ENCODE results near the gene NUP188. TPM values are rescaled to one million over a fixed set of nuclear protein-coding genes. Genes with fewer than 3 reads are reported as not detected.

The NUP188 gene
- total RNA-seq, 1 experiment from 2014 or later: 52.0 TPM

DNA sequence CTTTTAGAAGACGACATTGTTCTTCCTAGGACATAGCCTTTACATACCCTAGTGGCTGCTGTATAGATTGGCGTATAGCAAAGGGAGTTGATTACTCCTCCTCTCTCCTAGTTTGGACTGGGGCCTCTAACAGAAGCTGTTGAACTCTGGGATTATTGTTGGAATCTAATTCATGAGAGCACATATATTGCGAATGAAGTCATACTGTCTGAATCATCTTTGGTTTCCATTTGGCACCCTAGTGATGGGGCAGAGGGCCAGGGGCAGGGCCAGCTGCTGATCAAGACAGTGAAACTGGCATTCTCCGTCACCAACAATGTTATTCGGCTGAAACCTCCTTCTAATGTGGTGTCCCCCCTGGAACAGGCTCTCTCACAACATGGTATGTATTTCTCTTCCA is 40.3 kb downstream of the NUP188 start:
- Histone ChIP-seq H3K4me2 (ENCODE audit: low read length) (no peak overlapping the region), H3F3A (ENCODE audit: low read length, unreplicated experiment) (no peaks in the 10 kb centered on the region), H3K9me3 (ENCODE audit: low read length) (no peaks in the 10 kb centered on the region), H3K27ac (ENCODE audit: low read length) (no peak overlapping the region), H3K4me1 (ENCODE audit: insufficient read depth, low read length) (peaks cover 7% of the 10 kb centered on the region; the same call in 1 of the 2 replicates), H3K9me2 (replicated peaks; ENCODE audit: low read length) (no peaks in the 10 kb centered on the region), H2AFZ (ENCODE audit: low read length) (no peak overlapping the region), H3K79me2 (ENCODE audit: low read length) (no peaks in the 10 kb centered on the region), H3K36me3 (ENCODE audit: low read depth, low read length) (peaks cover 21% of the 10 kb centered on the region), H3K27me3 (ENCODE audit: low read length) (no peaks in the 10 kb centered on the region), H3K9ac (ENCODE audit: low read length) (no peak overlapping the region), H3K4me3 (ENCODE audit: low read length) (no peak overlapping the region), H4K20me1 (ENCODE audit: low read length) (no peaks in the 10 kb centered on the region)
- intact Hi-C loops (cut with micrococcal nuclease): no loop called here
- no TSS peak for BruUV-seq (replicated peaks)
- DNase-seq (peak; percentile 53), ATAC-seq (peak; percentile 78)
- POLR2A ChIA-PET (ENCODE audit: unreplicated experiment): no interaction called here
- TF ChIP-seq, protein P1, sequence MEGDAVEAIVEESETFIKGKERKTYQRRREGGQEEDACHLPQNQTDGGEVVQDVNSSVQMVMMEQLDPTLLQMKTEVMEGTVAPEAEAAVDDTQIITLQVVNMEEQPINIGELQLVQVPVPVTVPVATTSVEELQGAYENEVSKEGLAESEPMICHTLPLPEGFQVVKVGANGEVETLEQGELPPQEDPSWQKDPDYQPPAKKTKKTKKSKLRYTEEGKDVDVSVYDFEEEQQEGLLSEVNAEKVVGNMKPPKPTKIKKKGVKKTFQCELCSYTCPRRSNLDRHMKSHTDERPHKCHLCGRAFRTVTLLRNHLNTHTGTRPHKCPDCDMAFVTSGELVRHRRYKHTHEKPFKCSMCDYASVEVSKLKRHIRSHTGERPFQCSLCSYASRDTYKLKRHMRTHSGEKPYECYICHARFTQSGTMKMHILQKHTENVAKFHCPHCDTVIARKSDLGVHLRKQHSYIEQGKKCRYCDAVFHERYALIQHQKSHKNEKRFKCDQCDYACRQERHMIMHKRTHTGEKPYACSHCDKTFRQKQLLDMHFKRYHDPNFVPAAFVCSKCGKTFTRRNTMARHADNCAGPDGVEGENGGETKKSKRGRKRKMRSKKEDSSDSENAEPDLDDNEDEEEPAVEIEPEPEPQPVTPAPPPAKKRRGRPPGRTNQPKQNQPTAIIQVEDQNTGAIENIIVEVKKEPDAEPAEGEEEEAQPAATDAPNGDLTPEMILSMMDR (conservative IDR thresholded peaks at IDR 0.05; ENCODE audit: low read depth, low read length): no peak
- TF ChIP-seq EZH2 (IDR thresholded peaks at IDR 0.05; ENCODE audit: low read length, unreplicated experiment) (no peak), EZH2phosphoT487 (IDR thresholded peaks at IDR 0.05; ENCODE audit: borderline replicate concordance, low read length) (no peak)
- CTCF ChIA-PET: interaction anchor here (0.6 kb wide), 1 partner anchor 890 kb away, joined by 4 read pairs; no protein-coding TSS in a partner anchor

DNA sequence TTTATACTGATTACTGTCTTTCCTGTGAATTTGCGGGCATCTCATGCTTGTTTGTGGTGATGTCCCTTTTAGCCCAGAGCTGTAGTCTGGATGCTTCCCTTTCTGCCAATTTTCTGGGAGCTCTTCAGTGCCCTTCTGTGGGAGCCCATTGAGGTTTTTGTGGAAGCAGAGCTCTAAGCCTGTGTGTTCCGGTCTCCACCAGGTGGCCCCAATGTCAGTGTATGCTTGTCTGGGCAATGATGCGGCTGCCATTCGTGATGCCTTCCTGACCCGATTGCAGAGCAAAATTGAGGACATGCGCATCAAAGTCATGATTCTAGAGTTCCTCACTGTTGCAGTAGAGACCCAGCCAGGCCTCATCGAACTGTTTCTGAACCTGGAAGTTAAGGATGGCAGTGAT is 45.5 kb downstream of the NUP188 start:
- peak; percentile 56 for ATAC-seq
- Histone ChIP-seq H3K9me3 (ENCODE audit: low read length) (no peaks in the 10 kb centered on the region), H3K4me3 (ENCODE audit: low read length) (no peak overlapping the region), H3K27ac (ENCODE audit: low read length) (no peak overlapping the region), H3K36me3 (ENCODE audit: low read depth, low read length) (peaks cover 25% of the 10 kb centered on the region), H3K27me3 (ENCODE audit: low read length) (no peaks in the 10 kb centered on the region), H3K4me2 (ENCODE audit: low read length) (no peak overlapping the region), H3K9ac (ENCODE audit: low read length) (no peak overlapping the region), H3F3A (ENCODE audit: low read length, unreplicated experiment) (no peaks in the 10 kb centered on the region), H3K9me2 (replicated peaks; ENCODE audit: low read length) (no peaks in the 10 kb centered on the region), H3K79me2 (ENCODE audit: low read length) (no peaks in the 10 kb centered on the region), H2AFZ (ENCODE audit: low read length) (no peak overlapping the region), H4K20me1 (ENCODE audit: low read length) (no peaks in the 10 kb centered on the region), H3K4me1 (ENCODE audit: insufficient read depth, low read length) (no peaks in the 10 kb centered on the region; the same call in 1 of the 2 replicates)
- no TSS peak for BruUV-seq (replicated peaks)
- DNase-seq: peak; percentile 12
- intact Hi-C loops (cut with micrococcal nuclease): no loop called here
- TF ChIP-seq, protein P1 (conservative IDR thresholded peaks at IDR 0.05; ENCODE audit: low read depth, low read length): peak; percentile 39
- TF ChIP-seq EZH2phosphoT487 (IDR thresholded peaks at IDR 0.05; ENCODE audit: borderline replicate concordance, low read length): no peak
- no peak for TF ChIP-seq EZH2 (IDR thresholded peaks at IDR 0.05; ENCODE audit: low read length, unreplicated experiment)
- ChIA-PET POLR2A (ENCODE audit: unreplicated experiment) (no interaction called here), CTCF (interaction anchor here (1.0 kb wide), 1 partner anchor 35 kb away, joined by 6 read pairs; the partner anchor contains the start of gene SH3GLB2)

DNA sequence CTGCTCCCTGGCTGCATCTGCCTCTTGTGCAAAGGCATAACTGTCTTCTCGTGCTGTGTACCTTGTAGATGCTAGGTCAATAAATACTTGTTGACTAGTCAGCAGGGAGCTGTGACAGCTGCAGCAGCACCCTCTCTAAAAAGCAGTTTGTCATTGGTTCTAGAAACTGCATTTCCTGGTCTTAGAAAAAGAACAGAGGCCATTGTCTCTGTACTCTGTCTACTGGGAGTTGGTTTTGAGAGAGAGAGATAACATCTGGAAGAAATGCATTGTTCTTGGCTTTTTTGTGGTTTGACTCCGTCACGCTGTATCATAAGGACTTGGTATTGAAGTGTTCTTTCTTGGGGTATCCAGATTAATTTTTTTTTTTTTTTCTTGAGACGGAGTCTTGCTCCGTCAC is 48.3 kb downstream of the NUP188 start:
- Histone ChIP-seq H3K4me1 (ENCODE audit: insufficient read depth, low read length) (no peaks in the 10 kb centered on the region), H3K27ac (ENCODE audit: low read length) (no peak overlapping the region), H3K9me3 (ENCODE audit: low read length) (no peaks in the 10 kb centered on the region), H3K36me3 (ENCODE audit: low read depth, low read length) (peaks cover 22% of the 10 kb centered on the region), H2AFZ (ENCODE audit: low read length) (no peak overlapping the region), H3F3A (ENCODE audit: low read length, unreplicated experiment) (no peaks in the 10 kb centered on the region), H4K20me1 (ENCODE audit: low read length) (no peaks in the 10 kb centered on the region), H3K4me3 (ENCODE audit: low read length) (no peak overlapping the region), H3K9me2 (replicated peaks; ENCODE audit: low read length) (no peaks in the 10 kb centered on the region), H3K9ac (ENCODE audit: low read length) (no peak overlapping the region), H3K27me3 (ENCODE audit: low read length) (no peaks in the 10 kb centered on the region), H3K79me2 (ENCODE audit: low read length) (no peaks in the 10 kb centered on the region), H3K4me2 (ENCODE audit: low read length) (no peak overlapping the region)
- intact Hi-C loops (cut with micrococcal nuclease): no loop called here
- ChIA-PET POLR2A (ENCODE audit: unreplicated experiment) (no interaction called here), CTCF (no interaction called here)
- DNase-seq (no peak), ATAC-seq (no peak)
- no TSS peak for BruUV-seq (replicated peaks)
- no peak for TF ChIP-seq EZH2phosphoT487 (IDR thresholded peaks at IDR 0.05; ENCODE audit: borderline replicate concordance, low read length)
- TF ChIP-seq, protein P1 (conservative IDR thresholded peaks at IDR 0.05; ENCODE audit: low read depth, low read length): no peak
- no peak for TF ChIP-seq EZH2 (IDR thresholded peaks at IDR 0.05; ENCODE audit: low read length, unreplicated experiment)
